Neural cell (in vitro differentiated cells): Measurements from ENCODE around the gene SGSH. TPM values are rescaled to one million over a fixed set of nuclear protein-coding genes. Genes with fewer than 3 reads are reported as not detected.

Source experiments
- H2AFZ ChIP-seq: fragments of 200-600, 300-800 bp; sonication (generic), shearing (Covaris generic); 2 replicates; pipeline ENCODE4 v1.6.0; 2014; ENCODE audit warnings: low read depth, mild to moderate bottlenecking, antibody characterized with exemption, low read length, moderate library complexity
- H3F3A ChIP-seq: fragments of 200-600 bp; shearing (Covaris generic); 2 replicates; pipeline ENCODE4 v1.6.1; 2016; ENCODE audit warnings: mild to moderate bottlenecking, moderate library complexity, mixed read lengths, antibody characterized with exemption, low read length; ENCODE audit not compliant: insufficient read depth, poor library complexity, severe bottlenecking
- H3K27ac ChIP-seq: fragments of 200-600, 300-800 bp; sonication (generic), shearing (Covaris generic); 2 replicates; pipeline ENCODE4 v1.5.1; 2014; ENCODE audit warnings: mild to moderate bottlenecking, low read length, moderate library complexity
- H3K27me3 ChIP-seq: fragments of 300-800, 200-600 bp; sonication (generic), shearing (Covaris generic); 2 replicates; pipeline ENCODE4 v1.6.0; 2014; ENCODE audit warnings: mild to moderate bottlenecking, low read depth, low read length, moderate library complexity; ENCODE audit not compliant: insufficient read depth
- H3K36me3 ChIP-seq: fragments of 300-800, 200-600 bp; sonication (generic), shearing (Covaris generic); 2 replicates; pipeline ENCODE4 v1.5.1; 2014; ENCODE audit warnings: mild to moderate bottlenecking, antibody characterized with exemption, low read length, moderate library complexity; ENCODE audit not compliant: insufficient read depth
- H3K4me2 ChIP-seq: fragments of 300-800, 200-600 bp; sonication (generic), shearing (Covaris generic); 2 replicates; pipeline ENCODE4 v1.6.0; 2014; ENCODE audit warnings: mild to moderate bottlenecking, low read length
- H3K4me3 ChIP-seq: fragments of 300-800, 200-600 bp; sonication (generic), shearing (Covaris generic); 2 replicates; pipeline ENCODE4 v1.5.1; 2014; ENCODE audit warnings: mild to moderate bottlenecking, low read length, moderate library complexity
- H3K79me2 ChIP-seq: fragments of 200-600 bp; shearing (Covaris generic); replicated peaks from 2 replicates; pipeline ENCODE4 v1.6.0; 2014; ENCODE audit warnings: mild to moderate bottlenecking, low read length, moderate library complexity; ENCODE audit not compliant: insufficient read depth
- H3K9ac ChIP-seq: fragments of 300-800, 200-600 bp; sonication (generic), shearing (Covaris generic); 2 replicates; pipeline ENCODE4 v1.6.1; 2016; ENCODE audit warnings: mild to moderate bottlenecking, low read length, mixed read lengths
- H3K9me2 ChIP-seq: fragments of 200-600 bp; shearing (Covaris generic); 2 replicates; pipeline ENCODE4 v1.6.1; 2016; ENCODE audit warnings: mild to moderate bottlenecking, low read length, mixed read lengths; ENCODE audit not compliant: insufficient read depth
- H3K9me3 ChIP-seq: fragments of 200-600, 300-800 bp; sonication (generic), shearing (Covaris generic); 2 replicates; pipeline ENCODE4 v1.6.1; 2016; ENCODE audit warnings: mild to moderate bottlenecking, mixed run types, low read length, moderate library complexity, mixed read lengths
- H4K20me1 ChIP-seq: fragments of 200-600 bp; shearing (Covaris generic); 2 replicates; pipeline ENCODE4 v1.6.1; 2016; ENCODE audit warnings: mild to moderate bottlenecking, mixed run types; ENCODE audit not compliant: insufficient read depth
- EP300 ChIP-seq: fragments of 450-650 bp; conservative IDR thresholded peaks from 2 replicates; pipeline ENCODE4 v1.6.1; 2014; ENCODE audit warnings: antibody characterized with exemption, mild to moderate bottlenecking, moderate library complexity; ENCODE audit not compliant: poor library complexity, severe bottlenecking
- EZH2 ChIP-seq: fragments of 200-600, 300-800 bp; shearing (Covaris generic), sonication (generic); IDR thresholded peaks from 2 replicates; pipeline ENCODE4 v1.6.1; 2014; ENCODE audit warnings: antibody characterized with exemption, low read length, borderline replicate concordance, mild to moderate bottlenecking; ENCODE audit not compliant: insufficient read depth, poor library complexity, severe bottlenecking
- MXI1 ChIP-seq: fragments of 450-650 bp; conservative IDR thresholded peaks from 2 replicates; pipeline ENCODE4 v1.6.1; 2014; ENCODE audit warnings: antibody characterized with exemption, mild to moderate bottlenecking; ENCODE audit not compliant: poor library complexity, severe bottlenecking
- POLR2AphosphoS5 ChIP-seq: IDR thresholded peaks from 2 replicates; pipeline ENCODE4 v1.6.1; 2012
- RAD21 ChIP-seq: fragments of 450-650 bp; conservative IDR thresholded peaks from 2 replicates; pipeline ENCODE4 v1.6.1; 2014; ENCODE audit warnings: antibody characterized with exemption, mild to moderate bottlenecking, moderate library complexity
- SMC3 ChIP-seq: fragments of 450-650 bp; conservative IDR thresholded peaks from 2 replicates; pipeline ENCODE4 v1.6.1; 2014; ENCODE audit warnings: antibody characterized with exemption, mild to moderate bottlenecking, moderate library complexity; ENCODE audit not compliant: poor library complexity
- TAF1 ChIP-seq: IDR thresholded peaks from 2 replicates; pipeline ENCODE4 v1.6.1; 2012; ENCODE audit warnings: low read depth
- polyA plus RNA-seq: library from polyadenylated mRNA; depleted of rRNA; stranded (reverse); fragments of >200 nt; gene quantifications from 2 replicates; pipeline ENCODE4 v1.2.3, GENCODE V29; 2014
- TF ChIP-seq, protein P1 (sequence below): fragments of 450-650 bp; IDR thresholded peaks from 2 replicates; pipeline ENCODE4 v1.5.1; 2014; ENCODE audit warnings: antibody characterized with exemption, mild to moderate bottlenecking, moderate library complexity; ENCODE audit not compliant: poor library complexity, severe bottlenecking
- TF ChIP-seq, protein P2 (sequence below): IDR thresholded peaks from 2 replicates; pipeline ENCODE4 v1.6.1; 2012; ENCODE audit warnings: borderline replicate concordance

The SGSH gene
- polyA plus RNA-seq, 1 donor from 2014 or later, result 8.0 TPM

DNA sequence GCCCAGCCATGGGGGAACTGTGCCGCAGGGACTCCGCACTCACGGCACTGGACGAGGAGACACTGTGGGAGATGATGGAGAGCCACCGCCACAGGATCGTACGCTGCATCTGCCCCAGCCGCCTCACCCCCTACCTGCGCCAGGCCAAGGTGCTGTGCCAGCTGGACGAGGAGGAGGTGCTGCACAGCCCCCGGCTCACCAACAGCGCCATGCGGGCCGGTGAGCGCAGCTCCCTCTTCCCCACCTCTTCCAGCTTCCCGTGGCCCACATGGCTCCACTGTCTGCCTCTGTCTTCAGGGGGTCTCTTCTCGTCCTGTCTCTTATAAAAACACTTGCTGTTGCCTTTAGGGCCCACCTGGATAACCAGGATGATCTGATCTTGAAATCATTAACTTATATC, 38.7 kb downstream of the SGSH start:
- H2AFZ ChIP-seq, result no peak overlapping the region
- TF ChIP-seq, protein P1, sequence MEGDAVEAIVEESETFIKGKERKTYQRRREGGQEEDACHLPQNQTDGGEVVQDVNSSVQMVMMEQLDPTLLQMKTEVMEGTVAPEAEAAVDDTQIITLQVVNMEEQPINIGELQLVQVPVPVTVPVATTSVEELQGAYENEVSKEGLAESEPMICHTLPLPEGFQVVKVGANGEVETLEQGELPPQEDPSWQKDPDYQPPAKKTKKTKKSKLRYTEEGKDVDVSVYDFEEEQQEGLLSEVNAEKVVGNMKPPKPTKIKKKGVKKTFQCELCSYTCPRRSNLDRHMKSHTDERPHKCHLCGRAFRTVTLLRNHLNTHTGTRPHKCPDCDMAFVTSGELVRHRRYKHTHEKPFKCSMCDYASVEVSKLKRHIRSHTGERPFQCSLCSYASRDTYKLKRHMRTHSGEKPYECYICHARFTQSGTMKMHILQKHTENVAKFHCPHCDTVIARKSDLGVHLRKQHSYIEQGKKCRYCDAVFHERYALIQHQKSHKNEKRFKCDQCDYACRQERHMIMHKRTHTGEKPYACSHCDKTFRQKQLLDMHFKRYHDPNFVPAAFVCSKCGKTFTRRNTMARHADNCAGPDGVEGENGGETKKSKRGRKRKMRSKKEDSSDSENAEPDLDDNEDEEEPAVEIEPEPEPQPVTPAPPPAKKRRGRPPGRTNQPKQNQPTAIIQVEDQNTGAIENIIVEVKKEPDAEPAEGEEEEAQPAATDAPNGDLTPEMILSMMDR, result no peak
- TF ChIP-seq SMC3, result no peak
- TF ChIP-seq EZH2, result no peak
- no peak for TF ChIP-seq RAD21
- TF ChIP-seq EP300, result no peak
- TF ChIP-seq, protein P2, sequence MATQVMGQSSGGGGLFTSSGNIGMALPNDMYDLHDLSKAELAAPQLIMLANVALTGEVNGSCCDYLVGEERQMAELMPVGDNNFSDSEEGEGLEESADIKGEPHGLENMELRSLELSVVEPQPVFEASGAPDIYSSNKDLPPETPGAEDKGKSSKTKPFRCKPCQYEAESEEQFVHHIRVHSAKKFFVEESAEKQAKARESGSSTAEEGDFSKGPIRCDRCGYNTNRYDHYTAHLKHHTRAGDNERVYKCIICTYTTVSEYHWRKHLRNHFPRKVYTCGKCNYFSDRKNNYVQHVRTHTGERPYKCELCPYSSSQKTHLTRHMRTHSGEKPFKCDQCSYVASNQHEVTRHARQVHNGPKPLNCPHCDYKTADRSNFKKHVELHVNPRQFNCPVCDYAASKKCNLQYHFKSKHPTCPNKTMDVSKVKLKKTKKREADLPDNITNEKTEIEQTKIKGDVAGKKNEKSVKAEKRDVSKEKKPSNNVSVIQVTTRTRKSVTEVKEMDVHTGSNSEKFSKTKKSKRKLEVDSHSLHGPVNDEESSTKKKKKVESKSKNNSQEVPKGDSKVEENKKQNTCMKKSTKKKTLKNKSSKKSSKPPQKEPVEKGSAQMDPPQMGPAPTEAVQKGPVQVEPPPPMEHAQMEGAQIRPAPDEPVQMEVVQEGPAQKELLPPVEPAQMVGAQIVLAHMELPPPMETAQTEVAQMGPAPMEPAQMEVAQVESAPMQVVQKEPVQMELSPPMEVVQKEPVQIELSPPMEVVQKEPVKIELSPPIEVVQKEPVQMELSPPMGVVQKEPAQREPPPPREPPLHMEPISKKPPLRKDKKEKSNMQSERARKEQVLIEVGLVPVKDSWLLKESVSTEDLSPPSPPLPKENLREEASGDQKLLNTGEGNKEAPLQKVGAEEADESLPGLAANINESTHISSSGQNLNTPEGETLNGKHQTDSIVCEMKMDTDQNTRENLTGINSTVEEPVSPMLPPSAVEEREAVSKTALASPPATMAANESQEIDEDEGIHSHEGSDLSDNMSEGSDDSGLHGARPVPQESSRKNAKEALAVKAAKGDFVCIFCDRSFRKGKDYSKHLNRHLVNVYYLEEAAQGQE, result no peak
- TF ChIP-seq TAF1, result no peak
- TF ChIP-seq POLR2AphosphoS5, result no peak
- TF ChIP-seq MXI1, result no peak
- no peaks in the 10 kb centered on the region for H3K27me3 ChIP-seq
- H3K36me3 ChIP-seq, result no peaks in the 10 kb centered on the region
- no peak overlapping the region for H3K27ac ChIP-seq
- H3K79me2 ChIP-seq, result no peaks in the 10 kb centered on the region
- H3K9me2 ChIP-seq, result no peaks in the 10 kb centered on the region
- no peak overlapping the region for H3K4me3 ChIP-seq
- no peaks in the 10 kb centered on the region for H4K20me1 ChIP-seq
- H3K9me3 ChIP-seq, result no peaks in the 10 kb centered on the region
- H3K9ac ChIP-seq, result no peak overlapping the region
- H3F3A ChIP-seq, result no peaks in the 10 kb centered on the region
- H3K4me2 ChIP-seq, result no peak overlapping the region

DNA sequence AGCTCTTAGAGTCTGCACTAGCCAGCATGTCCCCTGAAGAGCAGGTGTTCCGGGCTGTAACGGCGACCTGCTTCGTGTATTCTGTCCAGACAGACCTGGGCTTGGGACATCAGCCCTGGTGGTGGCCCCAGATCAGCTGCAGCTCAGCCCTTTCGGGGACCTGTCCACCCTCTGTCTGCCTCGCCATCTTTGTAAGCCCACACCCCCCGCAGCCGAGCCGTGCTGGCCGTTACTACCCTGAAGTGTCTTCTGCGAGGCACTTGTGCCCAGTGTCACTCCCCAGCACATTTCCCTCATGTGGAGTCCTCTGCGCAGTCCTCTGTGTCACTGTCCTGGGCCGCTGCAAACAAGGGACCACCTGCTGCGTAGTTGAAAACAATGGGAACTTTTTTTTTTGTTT, 39.9 kb downstream of the SGSH start:
- Histone ChIP-seq H3K4me3 (no peak overlapping the region), H3K9ac (no peak overlapping the region), H3K36me3 (no peaks in the 10 kb centered on the region), H3K79me2 (no peaks in the 10 kb centered on the region), H4K20me1 (no peaks in the 10 kb centered on the region), H3F3A (no peaks in the 10 kb centered on the region), H3K9me3 (no peaks in the 10 kb centered on the region), H3K27ac (no peak overlapping the region), H3K4me2 (no peak overlapping the region), H3K9me2 (no peaks in the 10 kb centered on the region), H3K27me3 (no peaks in the 10 kb centered on the region), H2AFZ (no peak overlapping the region)
- TF ChIP-seq SMC3 (no peak), EZH2 (no peak), TAF1 (no peak), EP300 (no peak), POLR2AphosphoS5 (no peak), RAD21 (no peak), MXI1 (no peak)
- TF ChIP-seq, protein P1, result no peak
- TF ChIP-seq, protein P2, result no peak
